Gastrocnemius medialis (tissue), 4 donors: Measurements from ENCODE around the gene WDR43. TPM values are rescaled to one million over a fixed set of nuclear protein-coding genes. Genes with fewer than 3 reads are reported as not detected.
A peak's percentile ranks its signal among the peaks of the same experiment; 100 is the strongest.

Experiments used
- ATAC-seq, 2 donors: fragments of 150-250 bp; one replicate each; pipeline ENCODE4 v1.9.1; 2016
- DNase-seq, 2 donors: peaks; one replicate each; pipeline ENCODE4 v3.0.0-alpha.2; 2019
- H3K27ac ChIP-seq, 4 donors: fragments of 200-600 bp; sonication (generic); 1 replicate in 1 of 4; 2 replicates in 3 of 4; pipeline ENCODE4 v1.5.1; 2016 to 2018; ENCODE audit warnings: mild to moderate bottlenecking in 2 of 4, moderate library complexity in 1 of 4
- H3K27me3 ChIP-seq, 3 donors: fragments of 200-600 bp; sonication (generic) in 2 of 3; 1 replicate in 1 of 3; 2 replicates in 2 of 3; pipeline versions ENCODE4 v1.5.1 to v1.6.0; 2016 to 2019; ENCODE audit warnings: mild to moderate bottlenecking in 1 of 3, moderate library complexity in 1 of 3
- H3K36me3 ChIP-seq, 2 donors: fragments of 200-600 bp; sonication (generic) in 1 of 2; one replicate each; pipeline ENCODE4 v1.5.1; 2017 to 2018
- H3K4me1 ChIP-seq, 2 donors: fragments of 200-600 bp; sonication (generic) in 1 of 2; one replicate each; pipeline ENCODE4 v1.5.1; 2016 to 2017; ENCODE audit warnings: mild to moderate bottlenecking in 2 of 2
- H3K4me3 ChIP-seq, 4 donors: fragments of 200-600 bp; sonication (generic) in 3 of 4; 1 replicate in 1 of 4; 2 replicates in 3 of 4; pipeline ENCODE4 v1.5.1; 2016 to 2019; ENCODE audit warnings: mild to moderate bottlenecking in 2 of 4
- H3K9me3 ChIP-seq, 3 donors: fragments of 200-600 bp; sonication (generic) in 2 of 3; 1 replicate in 1 of 3; 2 replicates in 2 of 3; pipeline ENCODE4 v1.5.1; 2016 to 2019
- CTCF ChIP-seq, 5 experiments: fragments of 450-650 bp in 3 of 5; fragments of 200-600 bp in 2 of 5; sonication (generic) in 2 of 5; IDR thresholded peaks in 4 of 5; conservative IDR thresholded peaks in 1 of 5; 1 replicate in 4 of 5; 2 replicates in 1 of 5; pipeline ENCODE4 v1.5.1; 2016 to 2019; ENCODE audit warnings: antibody characterized with exemption in 5 of 5, mild to moderate bottlenecking in 3 of 5, moderate library complexity in 3 of 5
- POLR2A ChIP-seq, 2 donors: fragments of 450-650 bp; IDR thresholded peaks; one replicate each; pipeline ENCODE4 v1.6.1; 2017; ENCODE audit warnings: antibody characterized with exemption in 2 of 2, mild to moderate bottlenecking in 2 of 2, moderate library complexity in 2 of 2
- in situ Hi-C, 4 donors: fragments of 200-750 bp; cut with MboI; loops; one replicate each; pipeline versions ENCODE4 v1.15.0 to v1.8.0; 2017; ENCODE audit warnings: low sequenced_read_pairs in 4 of 4
- intact Hi-C: fragments of 100-400 bp; cut with DNase I; formaldehyde crosslinking; loops from one replicate; pipeline ENCODE4 v1.15.1; 2023; ENCODE audit warnings: low total_unique reads
- total RNA-seq, 4 donors: library from RNA; depleted of rRNA; stranded (reverse); fragments of >200 nt; gene quantifications; one replicate each; pipeline versions ENCODE4 v1.1.0 to v1.2.3, GENCODE V29; 2016

Gene WDR43
- total RNA-seq, 4 donors from 2014 or later = 73.5 to 105 (median 81.1) TPM

- Histone ChIP-seq H3K4me3 (no peak overlapping the region), H3K27me3 (no peaks in the 10 kb centered on the region), H3K27ac (no peak overlapping the region), H3K36me3 (no peaks in the 10 kb centered on the region), H3K9me3 (no peaks in the 10 kb centered on the region), H3K4me1 (no peaks in the 10 kb centered on the region)
- TF ChIP-seq POLR2A (IDR thresholded peaks at IDR 0.05) (no peak), CTCF (IDR thresholded peaks at IDR 0.05 in 4 of 5, conservative IDR thresholded peaks at IDR 0.05 in 1 of 5) (no peak)
- in situ Hi-C loops = no loop called here
- ATAC-seq (no peak), DNase-seq (no peak)
- intact Hi-C loops = no loop called here
These were observed 100.2 kb downstream of the WDR43 start for GRCh38 chr2:28994679-28995078.

DNA sequence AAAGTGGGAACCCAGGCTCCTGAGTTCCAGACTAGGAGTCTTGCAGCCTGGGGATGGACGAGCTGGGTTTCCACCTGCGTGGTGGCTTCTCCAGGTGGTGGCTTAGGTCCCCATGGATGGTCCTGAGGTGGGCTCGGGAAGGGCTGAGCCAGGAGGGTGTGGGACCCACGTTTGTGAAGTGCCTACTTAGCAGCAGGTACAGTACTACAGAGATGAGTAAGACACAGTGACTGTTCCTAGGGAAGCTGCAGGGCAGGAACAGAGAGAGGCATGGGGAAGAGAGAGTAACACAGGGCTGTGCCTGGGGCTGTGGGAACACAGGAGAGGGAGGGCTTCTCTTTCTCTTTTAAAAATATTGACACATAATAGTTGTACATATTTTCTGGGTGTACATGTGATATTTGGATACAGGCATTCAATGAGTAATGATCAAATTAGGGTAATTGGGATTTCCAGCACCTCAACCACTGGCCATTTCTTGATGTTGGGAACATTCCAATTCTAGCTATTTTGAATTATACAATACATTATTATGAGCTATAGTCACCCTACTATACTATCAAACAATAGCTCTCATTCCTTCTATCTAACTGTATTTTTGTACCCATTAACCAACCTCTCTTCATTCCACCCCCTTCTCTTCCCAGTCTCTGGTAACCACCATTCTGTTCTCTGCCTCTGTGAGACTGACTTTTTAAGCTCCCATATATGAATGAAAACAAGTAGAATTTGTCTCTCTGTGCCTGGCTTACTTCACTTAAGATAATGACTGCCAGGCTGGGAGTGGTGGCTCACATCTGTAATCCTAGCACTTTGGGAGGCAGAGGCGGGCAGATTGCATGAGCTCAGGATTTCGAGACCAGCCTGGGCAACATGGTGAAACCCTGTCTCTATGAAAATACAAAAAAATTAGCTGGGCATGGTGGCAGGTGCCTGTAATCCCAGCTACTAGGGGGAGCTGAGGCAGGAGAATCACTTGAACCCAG lies 101.6 kb downstream of the WDR43 start:
- Histone ChIP-seq H3K4me3 (no peak overlapping the region), H3K4me1 (no peaks in the 10 kb centered on the region), H3K27me3 (no peaks in the 10 kb centered on the region), H3K27ac (no peak overlapping the region), H3K36me3 (no peaks in the 10 kb centered on the region), H3K9me3 (no peaks in the 10 kb centered on the region)
- no peak for TF ChIP-seq CTCF (IDR thresholded peaks at IDR 0.05 in 4 of 5, conservative IDR thresholded peaks at IDR 0.05 in 1 of 5)
- TF ChIP-seq POLR2A (IDR thresholded peaks at IDR 0.05) = no peak
- intact Hi-C loops = no loop called here
- in situ Hi-C loops = no loop called here
- ATAC-seq (no peak), DNase-seq (no peak)

DNA sequence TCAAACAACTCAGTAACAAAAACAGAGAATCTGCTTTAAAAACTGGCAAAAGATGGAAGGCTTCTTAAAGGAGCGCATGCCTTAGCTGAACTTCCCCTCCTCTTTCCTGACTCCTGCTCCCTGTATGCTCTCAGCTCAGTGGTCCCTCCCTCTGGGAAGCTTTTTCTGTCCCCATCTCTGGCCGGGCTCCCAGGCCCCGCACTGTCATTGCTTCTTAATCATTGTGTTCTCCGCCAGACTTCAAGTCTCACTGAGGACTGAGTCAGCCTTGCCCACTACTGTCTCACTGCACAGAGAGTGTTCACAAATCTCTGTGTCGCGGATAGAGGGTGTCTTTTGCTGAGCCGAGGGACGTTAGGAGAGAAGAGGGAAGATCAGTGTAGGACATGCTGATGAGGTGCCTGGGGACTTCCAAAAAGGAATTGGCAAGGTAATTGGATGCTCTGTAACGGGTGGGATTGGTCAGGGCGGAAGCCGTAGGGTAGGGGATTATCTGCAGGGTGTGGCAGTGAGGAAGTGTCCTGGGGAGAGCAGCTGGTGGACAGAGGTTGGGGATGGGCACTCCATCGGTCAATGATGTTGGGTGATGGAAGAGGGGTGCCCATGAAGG lies 102.9 kb downstream of the WDR43 start:
- H3K9me3 ChIP-seq = no peaks in the 10 kb centered on the region
- DNase-seq = no peak
- no peaks in the 10 kb centered on the region for H3K36me3 ChIP-seq
- intact Hi-C loops = no loop called here
- no peak overlapping the region for H3K27ac ChIP-seq
- ATAC-seq = peak; percentile 39 to 41
- in situ Hi-C loops = no loop called here
- no peaks in the 10 kb centered on the region for H3K27me3 ChIP-seq
- no peaks in the 10 kb centered on the region for H3K4me1 ChIP-seq
- H3K4me3 ChIP-seq = no peak overlapping the region
- no peak for TF ChIP-seq POLR2A (IDR thresholded peaks at IDR 0.05)
- no peak for TF ChIP-seq CTCF (IDR thresholded peaks at IDR 0.05 in 4 of 5, conservative IDR thresholded peaks at IDR 0.05 in 1 of 5)

Other genes with a start within 250 kb of the WDR43 start
- 100 to 1,000 TPM; 230 to 419 (median 317) TPM for gene PPP1CB, start 142.8 kb upstream of the WDR43 start, total RNA-seq
- under 1 TPM in 1 of 4 donors, not detected in 3; 0.31 TPM for gene SPDYA, start 83.8 kb upstream of the WDR43 start, total RNA-seq
- gene TRMT61B, start 24.4 kb upstream of the WDR43 start, total RNA-seq = 10 to 100 TPM in 3 of 4 donors, 1 to 10 TPM in 1; 5.8 to 15.2 (median 13.5) TPM
- gene TOGARAM2, start 86.6 kb downstream of the WDR43 start, total RNA-seq = 10 to 100 TPM in 3 of 4 donors, 1 to 10 TPM in 1; 6.4 to 64.4 (median 24.3) TPM
- gene PCARE, start 179.9 kb downstream of the WDR43 start, total RNA-seq = 1 to 10 TPM in 1 of 4 donors, under 1 TPM in 2, not detected in 1; 0.03 to 1.3 (median 0.36) TPM
- gene CLIP4, start 220.7 kb downstream of the WDR43 start, total RNA-seq = 100 to 1,000 TPM; 200 to 422 (median 265) TPM